Endothelial cell of hepatic sinusoid (primary cell): Measurements from ENCODE around the gene GOPC.
"Not testable (repeated sequence)": the region's sequence is repeated elsewhere in the genome, so short reads cannot be mapped to it uniquely, and the experiment has no call there.

Experiments used
- in situ Hi-C: cut with HindIII; loops from 2 replicates; pipeline ENCODE4 v1.10.0; 2017; ENCODE audit warnings: low sequenced_read_pairs

GOPC gene

GRCh38 chr6:117602151-117602898, at the start of gene GOPC:
TSS of gene GOPC (minus strand) at chr6:117602511. CDS start at chr6:117602288, 223 bp downstream.
- in situ Hi-C loops, result loop anchor here (5.0 to 10.0 kb wide), 2 partner anchors 35 to 72 kb away; partner anchors contain the start of gene NUS1

- in situ Hi-C loops, result not testable (repeated sequence)
These were observed 49.7 kb upstream of the GOPC start for GRCh38 chr6:117651984-117652383.

GRCh38 chr6:117642976-117643375, 40.7 kb upstream of the GOPC start:
- in situ Hi-C loops, result no loop called here

- in situ Hi-C loops, result no loop called here
These were observed 35.5 kb upstream of the GOPC start for GRCh38 chr6:117637770-117638169.

- in situ Hi-C loops, result no loop called here
These were observed 26.9 kb upstream of the GOPC start for GRCh38 chr6:117629119-117629660.

GRCh38 chr6:117627533-117627932, 25.2 kb upstream of the GOPC start:
- in situ Hi-C loops, result no loop called here

GRCh38 chr6:117624869-117625481, 22.7 kb upstream of the GOPC start:
- in situ Hi-C loops, result no loop called here

- in situ Hi-C loops, result no loop called here
These were observed 16.9 kb upstream of the GOPC start for GRCh38 chr6:117619178-117619577.

- in situ Hi-C loops, result no loop called here
These were observed 15.1 kb upstream of the GOPC start for GRCh38 chr6:117617210-117618035.

GRCh38 chr6:117616391-117617209, 14.3 kb upstream of the GOPC start:
- in situ Hi-C loops, result no loop called here

GRCh38 chr6:117615750-117616390, 13.6 kb upstream of the GOPC start:
- in situ Hi-C loops, result no loop called here

- in situ Hi-C loops, result no loop called here
These were observed 11.7 kb upstream of the GOPC start for GRCh38 chr6:117613920-117614560.

- in situ Hi-C loops, result loop anchor here (10.0 kb wide), 1 partner anchor 67 kb away; the partner anchor contains the start of gene NUS1
These were observed 5.2 kb upstream of the GOPC start for GRCh38 chr6:117607511-117607910.

GRCh38 chr6:117605169-117605826, 3.0 kb upstream of the GOPC start:
- in situ Hi-C loops, result loop anchor here (10.0 kb wide), 1 partner anchor 70 kb away; the partner anchor contains the start of gene NUS1

- in situ Hi-C loops, result loop anchor here (5.0 to 10.0 kb wide), 2 partner anchors 37 to 71 kb away; partner anchors contain the start of gene NUS1
These were observed 1.5 kb upstream of the GOPC start for GRCh38 chr6:117603821-117604220.

GRCh38 chr6:117602899-117603588, 733 bp upstream of the GOPC start:
- in situ Hi-C loops, result loop anchor here (5.0 to 10.0 kb wide), 2 partner anchors 36 to 72 kb away; partner anchors contain the start of gene NUS1

GRCh38 chr6:117601811-117602150, 530 bp downstream of the GOPC start:
- in situ Hi-C loops, result loop anchor here (5.0 to 10.0 kb wide), 2 partner anchors 34 to 73 kb away; partner anchors contain the start of gene NUS1
